Measurements from ENCODE around the gene KCNK10.
A peak's percentile ranks its signal among the peaks of the same experiment; 100 is the strongest.

KCNK10 gene

DNA sequence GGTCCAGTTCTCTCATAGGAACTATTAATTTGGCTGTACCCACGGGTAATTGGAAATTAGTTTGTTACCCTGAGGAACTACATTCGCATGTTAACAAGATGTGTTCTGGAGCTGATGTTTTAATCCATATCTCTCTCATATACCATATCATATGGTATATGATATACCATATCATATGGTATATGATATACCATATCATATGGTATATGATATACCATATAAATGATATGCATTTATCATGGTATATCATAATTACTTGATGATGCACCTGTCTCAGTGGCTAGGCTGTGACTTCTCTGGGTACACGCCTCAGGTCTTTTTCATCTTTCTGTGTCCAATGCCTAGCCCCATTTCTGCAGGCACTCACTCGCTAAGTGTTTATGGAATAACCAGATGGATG is 13.0 kb downstream of the KCNK10 start:
- Histone ChIP-seq H3K9me3 (ENCODE audit: control extremely low read depth in 1 of 5, control insufficient read depth in 4 of 5, insufficient read depth in 2 of 5, low read depth in 1 of 5, low read length in 4 of 5) (peaks cover 0 to 5% (median 2%) of the 10 kb centered on the region in 5 experiments), H3K36me3 (ENCODE audit: control insufficient read depth in 4 of 4, insufficient read depth in 4 of 4, low read length in 3 of 4) (no peaks in the 10 kb centered on the region), H3K27ac (ENCODE audit: insufficient read depth in 1 of 2, low read depth in 1 of 2, low read length in 2 of 2, poor library complexity in 1 of 2, severe bottlenecking in 2 of 2) (no peak overlapping the region), H3K27me3 (replicated peaks in 2 of 5; ENCODE audit: control insufficient read depth in 4 of 5, insufficient read depth in 5 of 5, low read length in 4 of 5) (peaks cover 0 to 2% (median 0%) of the 10 kb centered on the region in 5 experiments), H3K4me3 (ENCODE audit: control insufficient read depth in 1 of 7, extremely low read depth in 1 of 7, insufficient read depth in 4 of 7, low read depth in 2 of 7, low read length in 6 of 7) (no peak overlapping the region), H3K4me1 (ENCODE audit: control extremely low read depth in 1 of 4, control insufficient read depth in 4 of 4, insufficient read depth in 4 of 4, low read length in 3 of 4) (no peaks in the 10 kb centered on the region)
- CTCF ChIA-PET = no interaction called here
- POLR2A ChIA-PET = no interaction called here
- WGBS (ENCODE audit: insufficient coverage) = 83% methylated on average over 2 of the region's 4 CpGs
- DNase-seq = no peak

DNA sequence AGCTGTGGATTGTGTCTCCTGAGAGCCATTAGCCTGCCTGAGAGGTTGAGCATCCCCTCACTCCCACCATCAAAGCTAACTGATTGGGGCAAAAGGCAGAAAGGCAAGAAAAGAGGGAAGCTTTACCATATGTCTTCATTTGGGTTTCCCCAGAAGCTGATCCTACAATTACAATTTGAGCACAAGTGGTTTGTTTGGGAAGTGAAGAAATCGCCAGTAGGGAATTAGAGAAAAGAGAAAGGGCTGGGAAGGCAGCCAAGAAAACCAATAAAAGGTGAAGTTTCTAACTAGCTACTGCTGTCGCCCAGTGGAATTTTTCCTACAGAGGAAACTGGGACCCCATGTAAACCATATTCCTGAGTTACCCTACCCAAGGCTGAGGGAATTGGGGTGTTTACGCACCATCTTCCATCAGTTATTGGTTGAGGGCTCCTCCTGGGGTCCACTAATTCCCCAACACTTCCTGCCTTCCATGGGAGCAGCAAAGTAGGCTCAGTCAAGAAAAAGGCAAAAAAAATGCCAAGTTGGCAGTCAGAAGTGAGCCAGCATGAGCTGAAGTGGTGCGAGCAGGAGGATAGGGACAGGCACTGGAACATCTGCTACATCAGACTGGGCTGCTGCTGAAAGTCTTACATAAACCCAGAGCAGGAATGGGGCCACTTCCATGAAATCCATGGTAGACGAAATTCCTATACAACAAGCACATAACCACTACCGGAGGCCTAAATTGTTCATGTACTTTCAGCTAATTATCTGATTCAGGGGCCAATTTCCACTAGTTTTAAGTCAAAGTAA is 17.3 kb downstream of the KCNK10 start:
- ChIA-PET POLR2A (no interaction called here), CTCF (interaction anchor here (0.6 kb wide), 1 partner anchor 55 kb away, joined by 3 read pairs; no protein-coding TSS in a partner anchor)
- Histone ChIP-seq H3K4me1 (ENCODE audit: control extremely low read depth in 1 of 4, control insufficient read depth in 4 of 4, insufficient read depth in 4 of 4, low read length in 3 of 4) (no peaks in the 10 kb centered on the region), H3K27me3 (replicated peaks in 2 of 5; ENCODE audit: control insufficient read depth in 4 of 5, insufficient read depth in 5 of 5, low read length in 4 of 5) (peaks cover 0 to 3% (median 0%) of the 10 kb centered on the region in 5 experiments), H3K4me3 (ENCODE audit: control insufficient read depth in 1 of 7, extremely low read depth in 1 of 7, insufficient read depth in 4 of 7, low read depth in 2 of 7, low read length in 6 of 7) (no peak overlapping the region), H3K27ac (ENCODE audit: insufficient read depth in 1 of 2, low read depth in 1 of 2, low read length in 2 of 2, poor library complexity in 1 of 2, severe bottlenecking in 2 of 2) (no peak overlapping the region), H3K36me3 (ENCODE audit: control insufficient read depth in 4 of 4, insufficient read depth in 4 of 4, low read length in 3 of 4) (no peaks in the 10 kb centered on the region), H3K9me3 (ENCODE audit: control extremely low read depth in 1 of 5, control insufficient read depth in 4 of 5, insufficient read depth in 2 of 5, low read depth in 1 of 5, low read length in 4 of 5) (no peaks in the 10 kb centered on the region)
- 100% methylated on average over 2 of the region's 6 CpGs for WGBS (ENCODE audit: insufficient coverage)
- no peak for DNase-seq

GRCh38 chr14:88303041-88303440 is 20.0 kb downstream of the KCNK10 start:
- Histone ChIP-seq H3K4me3 (ENCODE audit: control insufficient read depth in 1 of 7, extremely low read depth in 1 of 7, insufficient read depth in 4 of 7, low read depth in 2 of 7, low read length in 6 of 7) (no peak overlapping the region), H3K4me1 (ENCODE audit: control extremely low read depth in 1 of 4, control insufficient read depth in 4 of 4, insufficient read depth in 4 of 4, low read length in 3 of 4) (peaks cover 0 to 5% (median 2%) of the 10 kb centered on the region in 4 experiments), H3K36me3 (ENCODE audit: control insufficient read depth in 4 of 4, insufficient read depth in 4 of 4, low read length in 3 of 4) (no peaks in the 10 kb centered on the region), H3K9me3 (ENCODE audit: control extremely low read depth in 1 of 5, control insufficient read depth in 4 of 5, insufficient read depth in 2 of 5, low read depth in 1 of 5, low read length in 4 of 5) (no peaks in the 10 kb centered on the region), H3K27ac (ENCODE audit: insufficient read depth in 1 of 2, low read depth in 1 of 2, low read length in 2 of 2, poor library complexity in 1 of 2, severe bottlenecking in 2 of 2) (no peak overlapping the region), H3K27me3 (replicated peaks in 2 of 5; ENCODE audit: control insufficient read depth in 4 of 5, insufficient read depth in 5 of 5, low read length in 4 of 5) (peaks cover 0 to 6% (median 0%) of the 10 kb centered on the region in 5 experiments)
- DNase-seq = no peak
- WGBS (ENCODE audit: insufficient coverage) = 67% methylated on average over 3 of the region's 3 CpGs
- CTCF ChIA-PET = no interaction called here
- POLR2A ChIA-PET = no interaction called here

DNA sequence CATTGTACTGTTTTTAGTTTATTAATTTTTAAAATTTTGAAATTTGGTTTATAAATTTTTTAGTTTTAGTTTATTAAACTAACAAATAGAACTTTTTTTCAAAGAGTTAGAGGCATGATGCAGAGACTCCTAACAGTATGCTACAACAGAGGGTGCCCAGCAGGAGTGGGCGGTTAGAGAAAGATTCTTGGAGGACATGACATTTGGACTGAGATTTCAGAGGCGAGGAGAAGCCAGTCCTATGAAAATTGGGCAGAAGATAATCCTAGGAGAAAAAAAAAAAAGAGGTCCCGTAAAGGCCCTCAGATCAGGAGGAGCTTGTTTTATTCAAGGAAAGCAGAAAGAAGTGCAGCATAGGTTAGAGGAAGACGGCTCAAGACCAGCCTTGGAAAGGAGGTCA is 21.7 kb downstream of the KCNK10 start:
- Histone ChIP-seq H3K36me3 (ENCODE audit: control insufficient read depth in 4 of 4, insufficient read depth in 4 of 4, low read length in 3 of 4) (no peaks in the 10 kb centered on the region), H3K27me3 (replicated peaks in 2 of 5; ENCODE audit: control insufficient read depth in 4 of 5, insufficient read depth in 5 of 5, low read length in 4 of 5) (peaks cover 0 to 6% (median 0%) of the 10 kb centered on the region in 5 experiments), H3K9me3 (ENCODE audit: control extremely low read depth in 1 of 5, control insufficient read depth in 4 of 5, insufficient read depth in 2 of 5, low read depth in 1 of 5, low read length in 4 of 5) (no peaks in the 10 kb centered on the region), H3K4me3 (ENCODE audit: control insufficient read depth in 1 of 7, extremely low read depth in 1 of 7, insufficient read depth in 4 of 7, low read depth in 2 of 7, low read length in 6 of 7) (no peak overlapping the region), H3K4me1 (ENCODE audit: control extremely low read depth in 1 of 4, control insufficient read depth in 4 of 4, insufficient read depth in 4 of 4, low read length in 3 of 4) (peaks cover 0 to 5% (median 2%) of the 10 kb centered on the region in 4 experiments), H3K27ac (ENCODE audit: insufficient read depth in 1 of 2, low read depth in 1 of 2, low read length in 2 of 2, poor library complexity in 1 of 2, severe bottlenecking in 2 of 2) (no peak overlapping the region)
- ChIA-PET POLR2A (no interaction called here), CTCF (no interaction called here)
- DNase-seq = no peak
- WGBS (ENCODE audit: insufficient coverage) = 98% methylated on average over 4 of the region's 4 CpGs

GRCh38 chr14:88300817-88301216 is 22.3 kb downstream of the KCNK10 start:
- Histone ChIP-seq H3K9me3 (ENCODE audit: control extremely low read depth in 1 of 5, control insufficient read depth in 4 of 5, insufficient read depth in 2 of 5, low read depth in 1 of 5, low read length in 4 of 5) (no peaks in the 10 kb centered on the region), H3K4me1 (ENCODE audit: control extremely low read depth in 1 of 4, control insufficient read depth in 4 of 4, insufficient read depth in 4 of 4, low read length in 3 of 4) (peaks cover 0 to 5% (median 3%) of the 10 kb centered on the region in 4 experiments), H3K4me3 (ENCODE audit: control insufficient read depth in 1 of 7, extremely low read depth in 1 of 7, insufficient read depth in 4 of 7, low read depth in 2 of 7, low read length in 6 of 7) (no peak overlapping the region), H3K27ac (ENCODE audit: insufficient read depth in 1 of 2, low read depth in 1 of 2, low read length in 2 of 2, poor library complexity in 1 of 2, severe bottlenecking in 2 of 2) (no peak overlapping the region), H3K36me3 (ENCODE audit: control insufficient read depth in 4 of 4, insufficient read depth in 4 of 4, low read length in 3 of 4) (no peaks in the 10 kb centered on the region), H3K27me3 (replicated peaks in 2 of 5; ENCODE audit: control insufficient read depth in 4 of 5, insufficient read depth in 5 of 5, low read length in 4 of 5) (peaks cover 0 to 6% (median 0%) of the 10 kb centered on the region in 5 experiments)
- DNase-seq = no peak
- WGBS (ENCODE audit: insufficient coverage) = 100% methylated on average over 1 of the region's 3 CpGs
- POLR2A ChIA-PET = no interaction called here
- CTCF ChIA-PET = no interaction called here

GRCh38 chr14:88299865-88300530 is 23.1 kb downstream of the KCNK10 start:
- ChIA-PET CTCF (no interaction called here), POLR2A (interaction anchor here (0.6 kb wide), 1 partner anchor 137 kb away, joined by 6 read pairs; no protein-coding TSS in a partner anchor)
- peaks cover 0 to 6% (median 0%) of the 10 kb centered on the region in 5 experiments for H3K27me3 ChIP-seq (replicated peaks in 2 of 5; ENCODE audit: control insufficient read depth in 4 of 5, insufficient read depth in 5 of 5, low read length in 4 of 5)
- H3K27ac ChIP-seq (ENCODE audit: insufficient read depth in 1 of 2, low read depth in 1 of 2, low read length in 2 of 2, poor library complexity in 1 of 2, severe bottlenecking in 2 of 2) = no peak overlapping the region
- 10% methylated on average over 5 of the region's 6 CpGs for WGBS (ENCODE audit: insufficient coverage)
- H3K4me3 ChIP-seq (ENCODE audit: control insufficient read depth in 1 of 7, extremely low read depth in 1 of 7, insufficient read depth in 4 of 7, low read depth in 2 of 7, low read length in 6 of 7) = peak overlapping the region in 1 of 7 experiments; percentile 29
- H3K4me1 ChIP-seq (ENCODE audit: control extremely low read depth in 1 of 4, control insufficient read depth in 4 of 4, insufficient read depth in 4 of 4, low read length in 3 of 4) = peaks cover 0 to 5% (median 3%) of the 10 kb centered on the region in 4 experiments
- H3K36me3 ChIP-seq (ENCODE audit: control insufficient read depth in 4 of 4, insufficient read depth in 4 of 4, low read length in 3 of 4) = no peaks in the 10 kb centered on the region
- no peaks in the 10 kb centered on the region for H3K9me3 ChIP-seq (ENCODE audit: control extremely low read depth in 1 of 5, control insufficient read depth in 4 of 5, insufficient read depth in 2 of 5, low read depth in 1 of 5, low read length in 4 of 5)
- peak in 2 of 3 donors; percentile 62 to 69 for DNase-seq

DNA sequence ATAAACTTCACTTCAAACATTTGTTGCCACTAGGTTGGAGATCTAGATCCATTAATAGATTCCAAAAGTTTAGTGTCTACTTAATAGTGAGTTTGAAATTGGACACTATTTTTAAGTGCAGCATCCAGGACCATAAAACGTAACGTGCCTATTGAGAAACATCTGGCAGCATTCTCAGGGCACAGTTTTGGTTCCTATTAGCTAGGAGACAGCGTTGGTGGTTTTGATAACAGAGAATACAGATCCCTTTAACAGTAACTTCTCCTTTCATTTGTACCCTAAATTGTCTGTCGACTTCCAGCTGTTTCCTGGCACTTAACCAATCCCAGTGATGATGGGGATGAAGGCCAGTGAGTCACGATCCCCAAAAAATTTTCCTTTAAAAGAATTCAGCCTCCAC is 25.8 kb downstream of the KCNK10 start:
- CTCF ChIA-PET = no interaction called here
- WGBS (ENCODE audit: insufficient coverage) = 7% methylated on average over 3 of the region's 5 CpGs

More for the DNA sequence above, 25.8 kb downstream of the KCNK10 start:
- DNase-seq = peak in 2 of 3 donors; percentile 64 to 70
- Histone ChIP-seq H3K4me3 (ENCODE audit: control insufficient read depth in 1 of 7, extremely low read depth in 1 of 7, insufficient read depth in 4 of 7, low read depth in 2 of 7, low read length in 6 of 7) (no peak overlapping the region), H3K4me1 (ENCODE audit: control extremely low read depth in 1 of 4, control insufficient read depth in 4 of 4, insufficient read depth in 4 of 4, low read length in 3 of 4) (peaks cover 0 to 5% (median 3%) of the 10 kb centered on the region in 4 experiments), H3K9me3 (ENCODE audit: control extremely low read depth in 1 of 5, control insufficient read depth in 4 of 5, insufficient read depth in 2 of 5, low read depth in 1 of 5, low read length in 4 of 5) (no peaks in the 10 kb centered on the region), H3K36me3 (ENCODE audit: control insufficient read depth in 4 of 4, insufficient read depth in 4 of 4, low read length in 3 of 4) (no peaks in the 10 kb centered on the region), H3K27me3 (replicated peaks in 2 of 5; ENCODE audit: control insufficient read depth in 4 of 5, insufficient read depth in 5 of 5, low read length in 4 of 5) (peaks cover 0 to 3% (median 0%) of the 10 kb centered on the region in 5 experiments), H3K27ac (ENCODE audit: insufficient read depth in 1 of 2, low read depth in 1 of 2, low read length in 2 of 2, poor library complexity in 1 of 2, severe bottlenecking in 2 of 2) (no peak overlapping the region)
- POLR2A ChIA-PET = no interaction called here

Measured in common myeloid progenitor, CD34-positive (primary cell).